ENCODE data around the gene SIRPG.
"Not testable (repeated sequence)": the region's sequence is repeated elsewhere in the genome, so short reads cannot be mapped to it uniquely, and the experiment has no call there.

SIRPG gene

GRCh38 chr20:1635291-1635979, 22.1 kb downstream of the SIRPG start:
- DNase-seq (ENCODE audit: low spot score), result no peak

GRCh38 chr20:1633535-1633934, 24.0 kb downstream of the SIRPG start:
- DNase-seq (ENCODE audit: low spot score), result no peak

- DNase-seq (ENCODE audit: low spot score), result no peak
Measured at GRCh38 chr20:1632178-1632577, 25.4 kb downstream of the SIRPG start.

GRCh38 chr20:1631309-1632151, 26.0 kb downstream of the SIRPG start:
- DNase-seq (ENCODE audit: low spot score), result no peak

- DNase-seq (ENCODE audit: low spot score), result no peak
Measured at GRCh38 chr20:1630186-1630585, 27.4 kb downstream of the SIRPG start.

GRCh38 chr20:1629321-1629720, 28.3 kb downstream of the SIRPG start:
- DNase-seq (ENCODE audit: low spot score), result no peak

- no peak for DNase-seq (ENCODE audit: low spot score)
Measured at GRCh38 chr20:1628621-1629020, 29.0 kb downstream of the SIRPG start.

GRCh38 chr20:1627200-1627550, 30.4 kb downstream of the SIRPG start:
- DNase-seq (ENCODE audit: low spot score), result no peak

GRCh38 chr20:1626528-1627199, 30.9 kb downstream of the SIRPG start:
- DNase-seq (ENCODE audit: low spot score), result no peak

- no peak for DNase-seq (ENCODE audit: low spot score)
Measured at GRCh38 chr20:1625083-1625690, 32.4 kb downstream of the SIRPG start.

- DNase-seq (ENCODE audit: low spot score), result no peak
Measured at GRCh38 chr20:1623501-1624205, 33.9 kb downstream of the SIRPG start.

GRCh38 chr20:1622450-1622849, 35.1 kb downstream of the SIRPG start:
- DNase-seq (ENCODE audit: low spot score), result no peak

- no peak for DNase-seq (ENCODE audit: low spot score)
Measured at GRCh38 chr20:1621316-1621715, 36.3 kb downstream of the SIRPG start.

- DNase-seq (ENCODE audit: low spot score), result no peak
Measured at GRCh38 chr20:1619861-1620444, 37.6 kb downstream of the SIRPG start, which contains the start of gene SIRPB1. Gene SIRPB1 (minus strand): TSS chr20:1620009. CDS start chr20:1619944, 65 bp downstream.

- no peak for DNase-seq (ENCODE audit: low spot score)
Measured at GRCh38 chr20:1618954-1619540, 38.5 kb downstream of the SIRPG start.

GRCh38 chr20:1618479-1618878, 39.1 kb downstream of the SIRPG start:
- DNase-seq (ENCODE audit: low spot score), result no peak

- DNase-seq (ENCODE audit: low spot score), result no peak
Measured at GRCh38 chr20:1616858-1617434, 40.6 kb downstream of the SIRPG start.

- DNase-seq (ENCODE audit: low spot score), result not testable (repeated sequence)
Measured at GRCh38 chr20:1610404-1610803, 47.2 kb downstream of the SIRPG start.

- not testable (repeated sequence) for DNase-seq (ENCODE audit: low spot score)
Measured at GRCh38 chr20:1608678-1609347, 48.8 kb downstream of the SIRPG start.

- DNase-seq (ENCODE audit: low spot score), result no peak
Measured at GRCh38 chr20:1600736-1601135, 56.8 kb downstream of the SIRPG start.
